NCI-H524 (cell line): ENCODE measurements around the gene ADAMTSL5.
"Not testable (repeated sequence)": the region's sequence is repeated elsewhere in the genome, so short reads cannot be mapped to it uniquely, and the experiment has no call there.

Experiments
- DNase-seq, 2 experiments: peaks; one replicate each; lab custom pipeline; 2025; lab: John Stamatoyannopoulos, UW

Gene ADAMTSL5

GRCh38 chr19:1512671-1513498 lies at the start of gene ADAMTSL5:
Gene ADAMTSL5 (minus strand): TSS chr19:1513019. CDS start chr19:1510943, 2,076 bp downstream.
- DNase-seq: no peak

- DNase-seq: no peak
Measured at GRCh38 chr19:1561236-1561842, 48.5 kb upstream of the ADAMTSL5 start.

- no peak for DNase-seq
Measured at GRCh38 chr19:1560286-1560882, 47.6 kb upstream of the ADAMTSL5 start.

- DNase-seq: no peak
Measured at GRCh38 chr19:1558552-1558951, 45.7 kb upstream of the ADAMTSL5 start.

- DNase-seq: no peak
Measured at GRCh38 chr19:1556390-1557070, 43.7 kb upstream of the ADAMTSL5 start.

- DNase-seq: no peak
Measured at GRCh38 chr19:1555487-1556389, 42.9 kb upstream of the ADAMTSL5 start.

- DNase-seq: no peak
Measured at GRCh38 chr19:1554968-1555367, 42.1 kb upstream of the ADAMTSL5 start.

GRCh38 chr19:1553415-1553814 lies 40.6 kb upstream of the ADAMTSL5 start:
- DNase-seq: no peak

GRCh38 chr19:1551068-1552040 lies 38.5 kb upstream of the ADAMTSL5 start:
- DNase-seq: no peak

GRCh38 chr19:1549332-1549945 lies 36.6 kb upstream of the ADAMTSL5 start:
- DNase-seq: no peak

- DNase-seq: no peak
Measured at GRCh38 chr19:1540365-1540925, 27.6 kb upstream of the ADAMTSL5 start.

- DNase-seq: not testable (repeated sequence)
Measured at GRCh38 chr19:1539749-1540148, 26.9 kb upstream of the ADAMTSL5 start.

GRCh38 chr19:1538978-1539377 lies 26.2 kb upstream of the ADAMTSL5 start:
- no peak for DNase-seq

GRCh38 chr19:1535699-1536098 lies 22.9 kb upstream of the ADAMTSL5 start:
- not testable (repeated sequence) for DNase-seq

GRCh38 chr19:1534972-1535371 lies 22.2 kb upstream of the ADAMTSL5 start:
- no peak for DNase-seq

- no peak for DNase-seq
Measured at GRCh38 chr19:1533510-1534150, 20.8 kb upstream of the ADAMTSL5 start.

GRCh38 chr19:1532003-1532402 lies 19.2 kb upstream of the ADAMTSL5 start:
- DNase-seq: no peak

- no peak for DNase-seq
Measured at GRCh38 chr19:1531587-1531986, 18.8 kb upstream of the ADAMTSL5 start.

GRCh38 chr19:1530856-1531255 lies 18.0 kb upstream of the ADAMTSL5 start:
- DNase-seq: not testable (repeated sequence)
